CD4-positive, alpha-beta T cell (primary cell): Measurements from ENCODE around the gene ROR1. TPM values are rescaled to one million over a fixed set of nuclear protein-coding genes. Genes with fewer than 3 reads are reported as not detected.

Source experiments
- ATAC-seq: fragments of 200-7000 bp; cut with Tn5 transposase; one replicate; pipeline ENCODE4 v1.10.0; 2022; ENCODE audit warnings: mild to moderate bottlenecking; ENCODE audit not compliant: poor library complexity
- CTCF ChIA-PET: fragments of 350-600 bp; sonication (Branson Sonifier 250); formaldehyde crosslinking; loops from one replicate; lab custom pipeline; 2021; ENCODE audit warnings: antibody characterized with exemption, inconsistent platforms; lab: Charles Lee
- POLR2A ChIA-PET: fragments of 350-600 bp; sonication (Branson Sonifier 250); formaldehyde crosslinking; loops from one replicate; lab custom pipeline; 2021; ENCODE audit warnings: antibody characterized with exemption, inconsistent platforms; lab: Charles Lee
- DNase-seq, 14 experiments: peaks; one replicate each; pipeline ENCODE4 v3.0.0-alpha.2; 2013 to 2020; ENCODE audit warnings: mixed read lengths in 2 of 14
- H3K27ac ChIP-seq, 2 donors: one replicate each; pipeline versions ENCODE4 v1.5.1 to v1.7.0; 2013; ENCODE audit warnings: low read length in 2 of 2, low read depth in 1 of 2, mild to moderate bottlenecking in 1 of 2
- H3K27me3 ChIP-seq, 2 experiments: 1 replicate in 1 of 2; 2 replicates in 1 of 2; pipeline versions ENCODE4 v1.6.1 to v1.7.0; 2013; ENCODE audit warnings: low read length in 2 of 2, control low read depth in 1 of 2, mild to moderate bottlenecking in 1 of 2, moderate library complexity in 1 of 2; ENCODE audit not compliant: insufficient read depth in 2 of 2, control insufficient read depth in 1 of 2
- H3K36me3 ChIP-seq: one replicate; pipeline ENCODE4 v1.6.1; 2013; ENCODE audit warnings: low read length, control low read depth; ENCODE audit not compliant: insufficient read depth
- H3K4me1 ChIP-seq: one replicate; pipeline ENCODE4 v1.6.1; 2013; ENCODE audit warnings: low read length, control low read depth; ENCODE audit not compliant: insufficient read depth
- H3K4me3 ChIP-seq: one replicate; pipeline ENCODE4 v1.5.1; 2013; ENCODE audit warnings: mild to moderate bottlenecking, low read length, moderate library complexity
- H3K9me3 ChIP-seq, 2 experiments: 1 replicate in 1 of 2; 2 replicates in 1 of 2; pipeline versions ENCODE4 v1.6.1 to v1.7.0; 2013; ENCODE audit warnings: low read length in 2 of 2, mild to moderate bottlenecking in 2 of 2, control low read depth in 1 of 2, moderate library complexity in 1 of 2; ENCODE audit not compliant: control insufficient read depth in 1 of 2, insufficient read depth in 1 of 2
- H3K27ac Mint-ChIP-seq: one replicate; pipeline ENCODE4 v1.8.0; 2020; ENCODE audit warnings: mixed read lengths
- H3K27me3 Mint-ChIP-seq: one replicate; pipeline ENCODE4 v1.8.0; 2021; ENCODE audit warnings: mixed read lengths
- H3K36me3 Mint-ChIP-seq: one replicate; pipeline ENCODE4 v1.8.0; 2021; ENCODE audit warnings: low read depth, mixed read lengths
- H3K4me1 Mint-ChIP-seq: one replicate; pipeline ENCODE4 v1.8.0; 2021; ENCODE audit warnings: low read depth, mixed read lengths
- H3K4me3 Mint-ChIP-seq: one replicate; pipeline ENCODE4 v1.8.0; 2020; ENCODE audit warnings: mild to moderate bottlenecking, mixed read lengths
- H3K9me3 Mint-ChIP-seq: one replicate; pipeline ENCODE4 v1.8.0; 2020; ENCODE audit warnings: mixed read lengths
- intact Hi-C, 2 experiments: fragments of 100-400 bp; cut with DNase I in 1 of 2; cut with micrococcal nuclease in 1 of 2; formaldehyde crosslinking; loops; one replicate each; pipeline versions ENCODE4 v1.15.1 to v1.9.0; 2023 to 2025; cut with DNase I, micrococcal nuclease
- total RNA-seq, 174 experiments: library from RNA in 2 of 174; stranded (reverse) in 2 of 174; gene quantifications; one replicate each; pipeline ENCODE4 v1.2.3 and lab custom pipeline; 2021 to 2026
- TF ChIP-seq, protein P1 (sequence below): fragments of 200-600 bp; IDR thresholded peaks from one replicate; pipeline ENCODE4 v1.8.0; 2022; ENCODE audit warnings: antibody characterized with exemption, mild to moderate bottlenecking

The ROR1 gene
- total RNA-seq, 2 experiments from 2014 or later, result not detected

- CTCF ChIA-PET, result no interaction called here
- intact Hi-C loops, result no loop called here
- no peak for ATAC-seq
Observed at GRCh38 chr1:64116537-64116936, 342.7 kb downstream of the ROR1 start.

DNA sequence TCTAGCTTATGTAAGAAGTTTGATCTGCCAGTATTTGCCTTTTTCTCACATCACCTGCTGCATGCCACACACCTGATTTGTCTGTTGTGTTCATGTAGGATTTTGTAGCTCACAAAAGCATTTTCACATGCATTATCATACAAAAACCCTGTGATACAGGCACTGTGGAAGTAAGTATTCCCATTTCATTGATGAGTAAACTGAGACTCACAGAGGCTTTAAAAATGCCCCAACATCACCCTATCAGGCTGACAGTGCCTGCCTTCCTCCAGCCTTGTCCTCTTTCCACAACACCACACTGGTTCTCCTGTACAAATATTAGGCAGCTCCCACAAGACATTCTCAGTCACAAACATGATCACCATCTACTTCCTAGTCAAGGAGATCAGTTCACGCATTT, 343.7 kb downstream of the ROR1 start:
- H3K27ac ChIP-seq, result no peak overlapping the region
- DNase-seq (no peak), ATAC-seq (no peak)
- TF ChIP-seq, protein P1, sequence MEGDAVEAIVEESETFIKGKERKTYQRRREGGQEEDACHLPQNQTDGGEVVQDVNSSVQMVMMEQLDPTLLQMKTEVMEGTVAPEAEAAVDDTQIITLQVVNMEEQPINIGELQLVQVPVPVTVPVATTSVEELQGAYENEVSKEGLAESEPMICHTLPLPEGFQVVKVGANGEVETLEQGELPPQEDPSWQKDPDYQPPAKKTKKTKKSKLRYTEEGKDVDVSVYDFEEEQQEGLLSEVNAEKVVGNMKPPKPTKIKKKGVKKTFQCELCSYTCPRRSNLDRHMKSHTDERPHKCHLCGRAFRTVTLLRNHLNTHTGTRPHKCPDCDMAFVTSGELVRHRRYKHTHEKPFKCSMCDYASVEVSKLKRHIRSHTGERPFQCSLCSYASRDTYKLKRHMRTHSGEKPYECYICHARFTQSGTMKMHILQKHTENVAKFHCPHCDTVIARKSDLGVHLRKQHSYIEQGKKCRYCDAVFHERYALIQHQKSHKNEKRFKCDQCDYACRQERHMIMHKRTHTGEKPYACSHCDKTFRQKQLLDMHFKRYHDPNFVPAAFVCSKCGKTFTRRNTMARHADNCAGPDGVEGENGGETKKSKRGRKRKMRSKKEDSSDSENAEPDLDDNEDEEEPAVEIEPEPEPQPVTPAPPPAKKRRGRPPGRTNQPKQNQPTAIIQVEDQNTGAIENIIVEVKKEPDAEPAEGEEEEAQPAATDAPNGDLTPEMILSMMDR, result no peak
- peaks cover 0 to 3% of the 10 kb centered on the region in 2 experiments for H3K27me3 ChIP-seq
- CTCF ChIA-PET, result no interaction called here
- no peak overlapping the region for H3K4me3 ChIP-seq
- Mint-ChIP-seq H3K27ac (no peak overlapping the region), H3K36me3 (no peaks in the 10 kb centered on the region), H3K4me1 (no peaks in the 10 kb centered on the region), H3K9me3 (no peaks in the 10 kb centered on the region), H3K27me3 (no peaks in the 10 kb centered on the region), H3K4me3 (no peak overlapping the region)
- no peaks in the 10 kb centered on the region for H3K4me1 ChIP-seq
- POLR2A ChIA-PET, result interaction anchor here (1.3 kb wide), 1 partner anchor 10 kb away, joined by 3 read pairs; no protein-coding TSS in a partner anchor
- H3K9me3 ChIP-seq, result no peaks in the 10 kb centered on the region
- H3K36me3 ChIP-seq, result no peaks in the 10 kb centered on the region
- intact Hi-C loops, result no loop called here

More at GRCh38 chr1:64116537-64116936, 342.7 kb downstream of the ROR1 start:
- no peaks in the 10 kb centered on the region for H3K27me3 Mint-ChIP-seq
- no peaks in the 10 kb centered on the region for H3K9me3 ChIP-seq
- no peaks in the 10 kb centered on the region for H3K27me3 ChIP-seq
- H3K36me3 Mint-ChIP-seq, result no peaks in the 10 kb centered on the region
- no peak overlapping the region for H3K4me3 ChIP-seq
- no peak overlapping the region for H3K27ac Mint-ChIP-seq
- H3K27ac ChIP-seq, result no peak overlapping the region
- no peaks in the 10 kb centered on the region for H3K4me1 Mint-ChIP-seq
- H3K36me3 ChIP-seq, result no peaks in the 10 kb centered on the region
- DNase-seq, result no peak
- no peak overlapping the region for H3K4me3 Mint-ChIP-seq
- H3K4me1 ChIP-seq, result no peaks in the 10 kb centered on the region
- POLR2A ChIA-PET, result no interaction called here
- TF ChIP-seq, protein P1, result no peak
- no peaks in the 10 kb centered on the region for H3K9me3 Mint-ChIP-seq

DNA sequence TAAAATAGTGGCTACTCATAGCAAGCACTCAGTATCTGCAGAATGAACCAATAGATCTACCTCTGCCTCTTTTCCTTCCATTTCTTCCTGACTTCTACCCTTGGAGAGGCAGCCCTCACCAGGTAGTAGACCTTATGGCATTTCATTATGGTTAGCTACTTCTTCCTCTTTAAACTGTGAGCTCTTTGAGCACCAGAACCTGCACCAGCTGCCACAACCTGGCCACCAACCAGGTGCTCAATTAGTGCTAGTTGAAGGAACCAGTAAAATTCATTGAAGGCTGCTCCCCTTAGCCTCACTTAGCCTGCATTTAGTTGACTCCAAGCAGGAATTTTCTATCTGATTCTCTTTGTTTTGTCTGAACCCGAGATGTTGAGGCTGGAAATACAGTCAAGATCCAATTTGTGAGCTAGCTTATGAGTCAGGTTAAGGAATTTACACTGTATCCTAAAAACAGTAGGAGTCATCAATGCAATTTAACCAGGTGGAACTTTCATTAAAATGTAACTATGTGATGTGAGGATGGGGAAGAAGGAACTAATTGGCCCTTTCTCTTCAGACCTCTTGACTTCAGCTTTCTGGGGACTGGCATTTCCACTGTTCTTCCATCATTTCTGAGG, 348.1 kb downstream of the ROR1 start:
- Mint-ChIP-seq H3K4me3 (no peak overlapping the region), H3K27ac (no peak overlapping the region), H3K9me3 (no peaks in the 10 kb centered on the region), H3K36me3 (no peaks in the 10 kb centered on the region), H3K4me1 (no peaks in the 10 kb centered on the region), H3K27me3 (peaks cover 9% of the 10 kb centered on the region)
- Histone ChIP-seq H3K4me3 (no peak overlapping the region), H3K27ac (no peak overlapping the region), H3K9me3 (no peaks in the 10 kb centered on the region), H3K36me3 (no peaks in the 10 kb centered on the region), H3K4me1 (no peaks in the 10 kb centered on the region), H3K27me3 (peaks cover 0 to 5% of the 10 kb centered on the region in 2 experiments)
- ATAC-seq (no peak), DNase-seq (no peak)
- TF ChIP-seq, protein P1, result no peak
- CTCF ChIA-PET, result no interaction called here
- intact Hi-C loops, result no loop called here
- POLR2A ChIA-PET, result no interaction called here
